HG03571 (cell line): ENCODE results near the gene SLC7A14.

Source experiments
- ATAC-seq: cut with Tn5 transposase; IDR thresholded peaks from one replicate; pipeline ENCODE4 v1.9.1; 2021; ENCODE audit not compliant: unreplicated experiment

SLC7A14 gene

GRCh38 chr3:170431054-170431453 is 154.8 kb downstream of the SLC7A14 start:
- ATAC-seq = no peak

- ATAC-seq = no peak
Observed at GRCh38 chr3:170429050-170429449, 156.8 kb downstream of the SLC7A14 start.

- no peak for ATAC-seq
Observed at GRCh38 chr3:170428095-170428494, 157.8 kb downstream of the SLC7A14 start.

- ATAC-seq = no peak
Observed at GRCh38 chr3:170426240-170426797, 159.6 kb downstream of the SLC7A14 start.

GRCh38 chr3:170425491-170426239 is 160.2 kb downstream of the SLC7A14 start:
- ATAC-seq = no peak

- ATAC-seq = no peak
Observed at GRCh38 chr3:170424879-170425278, 161.0 kb downstream of the SLC7A14 start.

- no peak for ATAC-seq
Observed at GRCh38 chr3:170423001-170423615, 162.8 kb downstream of the SLC7A14 start.

GRCh38 chr3:170421758-170422157 is 164.1 kb downstream of the SLC7A14 start:
- no peak for ATAC-seq

- ATAC-seq = no peak
Observed at GRCh38 chr3:170421111-170421641, 164.7 kb downstream of the SLC7A14 start.

- ATAC-seq = no peak
Observed at GRCh38 chr3:170420307-170420821, 165.5 kb downstream of the SLC7A14 start.

GRCh38 chr3:170419557-170420087 is 166.3 kb downstream of the SLC7A14 start:
- ATAC-seq = no peak

- ATAC-seq = no peak
Observed at GRCh38 chr3:170418422-170419398, 167.2 kb downstream of the SLC7A14 start, which contains the start of gene CLDN11. TSS of gene CLDN11 (plus strand) at chr3:170418868. CDS start at chr3:170419067, 199 bp downstream.

- no peak for ATAC-seq
Observed at GRCh38 chr3:170417090-170417489, 168.8 kb downstream of the SLC7A14 start.

GRCh38 chr3:170414202-170414663 is 171.6 kb downstream of the SLC7A14 start:
- ATAC-seq = no peak

GRCh38 chr3:170413291-170413690 is 172.6 kb downstream of the SLC7A14 start:
- ATAC-seq = no peak

GRCh38 chr3:170410428-170411029 is 175.3 kb downstream of the SLC7A14 start:
- no peak for ATAC-seq
